Esophagus squamous epithelium (tissue), 4 donors: Measurements from ENCODE around the gene GLDN.

Experiments used
- POLR2A ChIP-seq, 4 donors: fragments of 450-650 bp; IDR thresholded peaks; one replicate each; pipeline ENCODE4 v1.6.1; 2017; ENCODE audit warnings: antibody characterized with exemption in 4 of 4, mild to moderate bottlenecking in 4 of 4, moderate library complexity in 3 of 4
- TF ChIP-seq, protein P1 (sequence below), 6 experiments: fragments of 450-650 bp in 4 of 6; fragments of 200-600 bp in 2 of 6; sonication (generic) in 2 of 6; IDR thresholded peaks; one replicate each; pipeline ENCODE4 v1.5.1; 2016 to 2019; ENCODE audit warnings: antibody characterized with exemption in 6 of 6, mild to moderate bottlenecking in 4 of 6, moderate library complexity in 4 of 6

DNA sequence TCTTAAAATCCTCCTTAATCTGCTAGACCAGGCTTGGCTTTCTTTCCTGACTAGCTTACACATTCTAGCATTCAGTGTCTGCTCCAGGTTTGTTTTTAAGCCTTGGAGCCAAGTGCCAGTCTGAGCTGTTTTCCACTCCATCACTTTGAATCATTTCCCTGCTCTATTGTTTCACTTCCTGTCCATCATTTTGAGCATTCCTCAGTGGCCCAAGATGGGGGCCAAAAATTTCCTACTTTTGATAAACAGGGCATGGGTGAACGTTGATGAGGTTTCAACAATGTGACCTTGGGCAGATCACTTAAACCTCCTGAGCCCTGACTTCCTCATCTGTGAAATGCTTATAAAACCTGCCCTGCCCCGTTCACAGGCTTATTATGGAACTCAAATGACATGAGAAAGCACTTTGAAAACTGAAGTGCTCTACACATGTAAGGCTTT is 7.4 kb upstream of the GLDN start:
- TF ChIP-seq POLR2A (IDR thresholded peaks at IDR 0.05) = no peak
- TF ChIP-seq, protein P1, sequence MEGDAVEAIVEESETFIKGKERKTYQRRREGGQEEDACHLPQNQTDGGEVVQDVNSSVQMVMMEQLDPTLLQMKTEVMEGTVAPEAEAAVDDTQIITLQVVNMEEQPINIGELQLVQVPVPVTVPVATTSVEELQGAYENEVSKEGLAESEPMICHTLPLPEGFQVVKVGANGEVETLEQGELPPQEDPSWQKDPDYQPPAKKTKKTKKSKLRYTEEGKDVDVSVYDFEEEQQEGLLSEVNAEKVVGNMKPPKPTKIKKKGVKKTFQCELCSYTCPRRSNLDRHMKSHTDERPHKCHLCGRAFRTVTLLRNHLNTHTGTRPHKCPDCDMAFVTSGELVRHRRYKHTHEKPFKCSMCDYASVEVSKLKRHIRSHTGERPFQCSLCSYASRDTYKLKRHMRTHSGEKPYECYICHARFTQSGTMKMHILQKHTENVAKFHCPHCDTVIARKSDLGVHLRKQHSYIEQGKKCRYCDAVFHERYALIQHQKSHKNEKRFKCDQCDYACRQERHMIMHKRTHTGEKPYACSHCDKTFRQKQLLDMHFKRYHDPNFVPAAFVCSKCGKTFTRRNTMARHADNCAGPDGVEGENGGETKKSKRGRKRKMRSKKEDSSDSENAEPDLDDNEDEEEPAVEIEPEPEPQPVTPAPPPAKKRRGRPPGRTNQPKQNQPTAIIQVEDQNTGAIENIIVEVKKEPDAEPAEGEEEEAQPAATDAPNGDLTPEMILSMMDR (IDR thresholded peaks at IDR 0.05) = no peak
